ENCODE results near the gene ADAMTS14.

ADAMTS14 gene

GRCh38 chr10:70733051-70733450 lies 60.7 kb downstream of the ADAMTS14 start:
- no peak for DNase-seq

- DNase-seq: no peak
Observed at GRCh38 chr10:70735161-70735560, 62.9 kb downstream of the ADAMTS14 start.

GRCh38 chr10:70736525-70736924 lies 64.2 kb downstream of the ADAMTS14 start:
- no peak for DNase-seq

GRCh38 chr10:70737250-70737649 lies 64.9 kb downstream of the ADAMTS14 start:
- DNase-seq: no peak

GRCh38 chr10:70738006-70738760 lies 65.9 kb downstream of the ADAMTS14 start:
- no peak for DNase-seq

- DNase-seq: no peak
Observed at GRCh38 chr10:70738761-70739121, 66.4 kb downstream of the ADAMTS14 start.

- no peak for DNase-seq
Observed at GRCh38 chr10:70740406-70741288, 68.3 kb downstream of the ADAMTS14 start.

- no peak for DNase-seq
Observed at GRCh38 chr10:70742537-70743429, 70.5 kb downstream of the ADAMTS14 start.

- no peak for DNase-seq
Observed at GRCh38 chr10:70743430-70743788, 71.1 kb downstream of the ADAMTS14 start.

GRCh38 chr10:70743879-70744278 lies 71.6 kb downstream of the ADAMTS14 start:
- no peak for DNase-seq

GRCh38 chr10:70744617-70745143 lies 72.4 kb downstream of the ADAMTS14 start:
- no peak for DNase-seq

- DNase-seq: no peak
Observed at GRCh38 chr10:70745555-70745954, 73.2 kb downstream of the ADAMTS14 start.

- no peak for DNase-seq
Observed at GRCh38 chr10:70747192-70747965, 75.1 kb downstream of the ADAMTS14 start.

GRCh38 chr10:70748305-70748704 lies 76.0 kb downstream of the ADAMTS14 start:
- no peak for DNase-seq

GRCh38 chr10:70748801-70749573 lies 76.7 kb downstream of the ADAMTS14 start:
- DNase-seq: no peak

- DNase-seq: no peak
Observed at GRCh38 chr10:70749756-70750155, 77.5 kb downstream of the ADAMTS14 start.

GRCh38 chr10:70750156-70750703 lies 77.9 kb downstream of the ADAMTS14 start:
- no peak for DNase-seq

- DNase-seq: no peak
Observed at GRCh38 chr10:70751356-70751755, 79.0 kb downstream of the ADAMTS14 start.

- no peak for DNase-seq
Observed at GRCh38 chr10:70751991-70752390, 79.7 kb downstream of the ADAMTS14 start.

- no peak for DNase-seq
Observed at GRCh38 chr10:70752571-70752970, 80.3 kb downstream of the ADAMTS14 start.
